ENCODE data around the gene ZBTB32. TPM values are rescaled to one million over a fixed set of nuclear protein-coding genes. Genes with fewer than 3 reads are reported as not detected.
A peak's percentile ranks its signal among the peaks of the same experiment; 100 is the strongest.

The ZBTB32 gene
- total RNA-seq, 1 experiment from 2014 or later, result 0.13 TPM

- H3K27ac Mint-ChIP-seq, result peak within 1 kb of the TSS; percentile 91 to 99 (median 95)
- Histone ChIP-seq H3K79me2 (ENCODE audit: insufficient read depth, low read length) (peaks cover 11% of the 10 kb centered on the region; the same call in 1 of the 2 replicates), H4K20me1 (ENCODE audit: control insufficient read depth, insufficient read depth, insufficient read length) (peaks cover 6% of the 10 kb centered on the region), H2BK12ac (ENCODE audit: insufficient read length, low read depth, low read length) (no peak within 1 kb of the TSS), H2BK20ac (ENCODE audit: low read depth, low read length, poor library complexity, severe bottlenecking) (no peak within 1 kb of the TSS), H3K23ac (ENCODE audit: insufficient read length, low read depth, low read length) (no peak within 1 kb of the TSS), H3K9me3 (ENCODE audit: control insufficient read depth, low read depth, low read length) (no peaks in the 10 kb centered on the region), H2AK5ac (ENCODE audit: insufficient read length, low read length) (no peak within 1 kb of the TSS), H4K8ac (replicated peaks; ENCODE audit: insufficient read length, low read depth, low read length) (no peak within 1 kb of the TSS), H3K27ac (ENCODE audit: insufficient read length, low read depth, low read length) (no peak within 1 kb of the TSS), H3K56ac (ENCODE audit: insufficient read length, low read depth, low read length) (no peak within 1 kb of the TSS), H2BK120ac (ENCODE audit: low read depth, low read length, poor library complexity, severe bottlenecking) (no peak within 1 kb of the TSS), H3K4ac (ENCODE audit: low read depth, low read length) (no peak within 1 kb of the TSS), H2AFZ (ENCODE audit: low read length) (no peak within 1 kb of the TSS), H3K9ac (ENCODE audit: extremely low read depth, insufficient read length, low read length) (peak within 1 kb of the TSS; percentile 75), H3K4me2 (ENCODE audit: insufficient read depth, insufficient read length, low read length) (peak within 1 kb of the TSS; percentile 89), H2BK5ac (ENCODE audit: insufficient read length, low read length) (no peak within 1 kb of the TSS), H4K91ac (ENCODE audit: insufficient read length, low read depth, low read length) (no peak within 1 kb of the TSS), H3K23me2 (ENCODE audit: insufficient read length, low read depth, low read length, poor library complexity, severe bottlenecking) (peaks cover 18% of the 10 kb centered on the region), H2BK15ac (ENCODE audit: low read depth, low read length) (no peak within 1 kb of the TSS), H3K4me1 (ENCODE audit: insufficient read depth, low read length) (peaks cover 7% of the 10 kb centered on the region; the same call in 1 of the 2 replicates), H3K79me1 (ENCODE audit: insufficient read depth, low read depth, low read length, poor library complexity, severe bottlenecking) (no peaks in the 10 kb centered on the region), H3K14ac (ENCODE audit: insufficient read depth, low read length) (0 out of 2 replicates have a peak within 1 kb of the TSS, but pooled peaks have one; percentile 34), H3K18ac (ENCODE audit: insufficient read length, low read depth, low read length) (peak within 1 kb of the TSS; percentile 33), H4K5ac (ENCODE audit: insufficient read length, low read depth, low read length) (no peak within 1 kb of the TSS), H3T11ph (ENCODE audit: low read length) (no peak within 1 kb of the TSS), H3K27me3 (ENCODE audit: insufficient read depth, low read length) (no peaks in the 10 kb centered on the region)
- peaks cover 41 to 42% of the 10 kb centered on the region in 2 experiments for H3K4me1 Mint-ChIP-seq
- no peak for TF ChIP-seq CTCF (conservative IDR thresholded peaks at IDR 0.05)
- no CpG with 5 or more reads among the region's 109 CpGs for WGBS (ENCODE audit: extremely low coverage, insufficient read length, low lambda C conversion rate)
- peak within 1 kb of the TSS; percentile 87 to 92 for H3K4me3 Mint-ChIP-seq
- no peaks in the 10 kb centered on the region for H3K27me3 Mint-ChIP-seq (ENCODE audit: low read depth)
- peak; percentile 98 for DNase-seq
- peaks cover 18 to 34% (median 25%) of the 10 kb centered on the region in 3 experiments; a peak in 6 of 7 replicates for H3K36me3 Mint-ChIP-seq (ENCODE audit: insufficient read depth in 1 of 3, low read depth in 3 of 3)
- no peaks in the 10 kb centered on the region; a peak in 1 of 5 replicates for H3K9me3 Mint-ChIP-seq
These were observed 13.4 kb downstream of the ZBTB32 start, which contains the start of gene KMT2B for GRCh38 chr19:35717665-35718344. TSS of gene KMT2B (plus strand) at chr19:35718003. CDS start at chr19:35718019, 16 bp downstream.

Data from H9 (cell line).